HG03558 (cell line): ENCODE results near the gene FARP1.

Experiments
- ATAC-seq: cut with Tn5 transposase; IDR thresholded peaks from one replicate; pipeline ENCODE4 v1.9.1; 2021; ENCODE audit warnings: moderate number of reproducible peaks; ENCODE audit not compliant: unreplicated experiment; ENCODE audit errors: extremely low read depth

The FARP1 gene

DNA sequence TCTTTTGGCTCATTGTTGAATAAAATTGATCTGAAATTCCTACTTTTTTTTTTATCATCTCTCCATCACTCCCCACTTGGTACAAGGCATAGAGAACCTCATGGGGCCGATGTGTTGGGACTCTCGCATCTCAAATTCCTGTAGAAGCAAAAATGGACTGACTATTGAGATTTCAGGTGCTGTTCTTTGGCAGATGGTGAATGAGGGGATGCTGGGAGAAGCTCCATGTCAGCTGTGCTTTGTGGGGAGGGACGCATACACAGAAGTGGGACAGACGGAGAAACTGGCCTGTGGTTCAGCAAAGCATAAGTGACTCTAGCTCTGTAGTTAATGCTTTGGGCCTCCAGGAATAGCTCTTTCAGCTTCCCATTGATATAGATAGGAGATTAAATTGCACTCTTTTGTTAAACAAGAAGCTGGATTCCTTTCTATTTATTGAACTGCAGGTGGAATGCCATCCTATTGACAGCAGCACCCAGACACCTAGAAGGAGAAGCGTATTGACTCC lies 228.7 kb downstream of the FARP1 start:
- no peak for ATAC-seq

DNA sequence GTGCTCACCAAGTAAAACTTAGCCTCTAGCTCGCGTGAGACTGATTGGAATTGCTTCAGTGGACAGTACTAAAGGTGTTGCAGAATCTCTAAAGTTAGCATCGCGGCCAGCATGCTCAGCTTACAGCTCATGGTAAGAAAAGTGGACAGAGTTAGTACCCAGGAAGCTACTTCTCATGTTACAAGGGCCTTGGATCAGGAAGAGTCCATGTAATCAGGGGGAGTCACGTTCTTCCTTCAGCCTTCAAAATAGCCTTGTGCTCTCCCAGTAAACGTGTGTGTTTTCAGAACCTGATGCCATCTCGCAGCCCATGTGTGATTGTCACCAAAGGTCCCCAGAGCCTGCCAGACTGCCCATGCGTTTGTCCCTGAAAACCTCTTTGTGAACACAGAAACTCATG lies 230.0 kb downstream of the FARP1 start:
- no peak for ATAC-seq

GRCh38 chr13:98374750-98375149 lies 231.9 kb downstream of the FARP1 start:
- ATAC-seq: no peak

DNA sequence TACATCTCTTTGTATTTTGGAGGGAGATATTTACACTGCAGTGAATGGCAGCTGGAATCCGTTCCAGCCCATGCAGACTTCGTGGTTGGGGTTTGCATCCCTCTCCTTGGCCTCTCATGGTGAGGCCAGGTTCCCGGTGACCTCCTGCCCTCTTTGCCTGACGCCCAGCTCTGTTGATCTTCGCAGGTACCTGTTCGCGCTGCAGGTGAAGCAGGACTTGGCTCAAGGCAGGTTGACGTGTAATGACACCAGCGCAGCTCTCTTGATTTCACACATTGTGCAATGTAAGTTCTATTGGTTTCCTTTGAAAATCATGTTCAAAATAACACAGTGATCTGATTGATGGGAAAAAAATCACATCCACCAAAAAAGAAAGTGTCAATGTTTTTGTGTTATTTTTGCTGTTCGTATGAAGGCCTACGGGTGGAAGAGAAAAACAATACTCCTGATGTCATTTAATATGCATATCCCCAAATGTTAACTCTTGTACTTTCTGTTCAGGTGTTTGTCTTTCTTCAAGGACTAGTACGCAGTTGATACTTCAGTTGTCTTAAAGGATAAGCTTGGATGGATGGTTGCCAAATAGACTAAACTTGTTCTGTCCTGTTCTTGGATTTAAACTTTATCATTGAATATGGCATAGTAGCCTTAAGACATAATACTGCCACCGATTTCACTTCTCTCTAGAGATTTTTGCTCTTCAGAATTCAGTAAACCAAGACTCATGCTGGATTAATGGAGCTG lies 234.9 kb downstream of the FARP1 start:
- ATAC-seq: no peak

DNA sequence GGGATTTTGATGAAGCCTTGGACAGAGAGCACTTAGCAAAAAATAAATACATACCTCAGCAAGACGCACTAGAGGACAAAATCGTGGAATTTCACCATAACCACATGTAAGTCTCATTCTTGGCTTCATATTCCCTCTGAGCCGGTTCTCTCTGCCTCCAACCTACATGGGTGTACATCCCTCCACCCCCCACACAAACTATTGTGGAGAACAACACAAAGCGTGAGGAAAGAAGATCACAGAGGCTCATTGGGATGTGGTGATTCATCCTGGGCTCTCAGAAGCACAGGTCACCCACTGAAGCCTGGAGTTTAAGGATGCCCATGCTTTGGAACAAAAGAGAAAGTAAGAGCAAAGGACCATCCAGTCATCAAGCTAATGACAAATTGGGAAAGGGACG lies 241.8 kb downstream of the FARP1 start:
- no peak for ATAC-seq

GRCh38 chr13:98385606-98386005 lies 242.7 kb downstream of the FARP1 start:
- ATAC-seq: no peak

GRCh38 chr13:98386637-98387036 lies 243.7 kb downstream of the FARP1 start:
- ATAC-seq: no peak

DNA sequence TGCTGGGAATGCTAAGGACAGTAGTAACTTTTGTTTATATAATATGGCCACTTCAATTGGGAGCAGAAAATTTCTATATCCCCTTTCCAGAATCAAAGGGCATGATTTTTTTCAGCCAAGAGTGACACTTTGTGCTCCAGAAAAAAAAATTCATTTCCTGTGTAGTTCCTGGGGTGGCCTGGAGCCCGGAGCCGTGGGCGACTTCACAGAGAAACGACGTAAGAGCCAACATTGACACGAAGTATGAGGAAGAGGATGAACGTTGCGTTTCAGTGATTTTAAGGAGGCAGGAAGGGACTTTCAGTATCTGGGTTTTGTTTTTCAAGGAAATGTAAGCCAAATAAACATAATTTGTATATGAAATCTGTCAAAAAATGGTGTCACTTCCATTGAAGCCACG lies 246.4 kb downstream of the FARP1 start:
- ATAC-seq: no peak

- no peak for ATAC-seq
Measured at GRCh38 chr13:98390086-98390715, 247.3 kb downstream of the FARP1 start.

GRCh38 chr13:98393873-98394272 lies 251.0 kb downstream of the FARP1 start:
- no peak for ATAC-seq

GRCh38 chr13:98394820-98395510 lies 252.1 kb downstream of the FARP1 start:
- ATAC-seq: no peak

- ATAC-seq: no peak
Measured at GRCh38 chr13:98396071-98396710, 253.3 kb downstream of the FARP1 start.

- no peak for ATAC-seq
Measured at GRCh38 chr13:98397221-98397620, 254.3 kb downstream of the FARP1 start.

- ATAC-seq: no peak
Measured at GRCh38 chr13:98397861-98398260, 255.0 kb downstream of the FARP1 start.

DNA sequence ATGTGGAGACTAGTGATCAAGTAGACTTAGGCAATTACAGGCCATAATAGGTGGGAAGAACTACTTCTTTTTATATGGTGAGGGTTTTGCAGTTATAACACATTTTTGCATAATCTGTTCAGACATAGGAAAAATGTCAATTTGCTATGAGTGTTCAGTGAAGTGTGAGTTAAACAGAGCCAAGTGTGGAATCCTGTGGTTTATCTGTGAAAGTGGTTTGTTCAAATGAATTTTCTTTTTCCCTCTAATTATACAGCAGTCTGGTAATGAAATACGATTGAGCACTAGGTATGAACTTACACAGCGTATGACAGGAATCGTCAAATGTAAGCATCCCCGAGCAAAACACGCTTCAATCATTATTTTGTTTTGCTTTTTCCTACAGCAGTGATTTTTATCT lies 255.7 kb downstream of the FARP1 start:
- no peak for ATAC-seq

GRCh38 chr13:98399756-98400155 lies 256.9 kb downstream of the FARP1 start:
- no peak for ATAC-seq

- ATAC-seq: no peak
Measured at GRCh38 chr13:98401934-98402333, 259.0 kb downstream of the FARP1 start.

DNA sequence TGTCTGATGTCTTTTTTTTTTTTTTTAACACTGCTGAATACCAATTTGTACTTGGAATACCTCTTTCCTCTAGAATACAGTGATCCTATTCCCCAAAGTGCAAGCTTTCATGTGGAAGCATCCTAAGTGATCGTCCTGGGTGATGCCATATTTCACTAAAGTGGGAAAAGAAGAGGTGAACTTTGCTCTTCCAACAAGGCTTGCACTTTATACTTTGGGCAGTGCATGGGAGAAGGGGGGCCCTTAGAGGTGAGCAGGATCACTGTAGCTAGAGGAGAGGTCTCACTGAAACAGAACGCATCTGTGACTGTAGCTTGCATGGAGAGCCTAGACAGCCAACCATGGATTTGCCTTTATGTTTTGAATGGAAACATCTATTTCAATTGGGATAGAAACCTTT lies 260.2 kb downstream of the FARP1 start:
- no peak for ATAC-seq

- ATAC-seq: no peak
Measured at GRCh38 chr13:98405107-98405571, 262.2 kb downstream of the FARP1 start.

DNA sequence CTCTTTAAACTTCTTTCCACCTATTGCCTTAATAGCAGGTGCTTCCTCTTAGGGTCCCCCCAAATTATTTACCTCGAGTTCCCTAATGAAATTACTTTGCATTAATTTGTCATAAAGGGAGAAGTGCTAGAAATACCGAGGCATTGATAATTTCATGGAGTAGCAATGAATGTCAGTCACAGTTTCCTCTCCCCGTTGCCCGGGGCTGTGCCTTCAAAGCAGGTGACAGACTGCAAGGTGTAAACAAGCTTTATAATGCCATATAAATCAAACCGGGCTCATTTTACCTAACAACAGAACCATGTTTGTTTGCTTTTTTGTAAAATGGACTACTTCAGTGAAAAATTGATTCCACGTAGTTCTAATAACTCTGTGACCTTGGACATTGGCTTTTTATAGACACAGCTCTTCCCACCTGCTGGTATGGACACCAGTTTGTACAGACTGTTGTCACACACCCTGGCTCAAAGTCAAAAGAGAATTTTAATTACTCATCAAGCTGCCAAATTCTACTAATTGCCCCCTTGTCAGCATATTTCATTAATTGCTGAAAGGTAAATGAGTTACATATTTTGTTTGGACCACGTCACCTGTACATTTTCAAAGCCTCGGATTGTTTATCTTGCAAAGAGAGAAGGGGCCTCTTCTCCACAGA lies 262.9 kb downstream of the FARP1 start:
- no peak for ATAC-seq
